T1000 (cell line): ENCODE data around the gene FMN2.

Experiments
- DNase-seq: peaks from one replicate; lab custom pipeline; 2025; ENCODE audit warnings: mixed read lengths; lab: John Stamatoyannopoulos, UW

The FMN2 gene

DNA sequence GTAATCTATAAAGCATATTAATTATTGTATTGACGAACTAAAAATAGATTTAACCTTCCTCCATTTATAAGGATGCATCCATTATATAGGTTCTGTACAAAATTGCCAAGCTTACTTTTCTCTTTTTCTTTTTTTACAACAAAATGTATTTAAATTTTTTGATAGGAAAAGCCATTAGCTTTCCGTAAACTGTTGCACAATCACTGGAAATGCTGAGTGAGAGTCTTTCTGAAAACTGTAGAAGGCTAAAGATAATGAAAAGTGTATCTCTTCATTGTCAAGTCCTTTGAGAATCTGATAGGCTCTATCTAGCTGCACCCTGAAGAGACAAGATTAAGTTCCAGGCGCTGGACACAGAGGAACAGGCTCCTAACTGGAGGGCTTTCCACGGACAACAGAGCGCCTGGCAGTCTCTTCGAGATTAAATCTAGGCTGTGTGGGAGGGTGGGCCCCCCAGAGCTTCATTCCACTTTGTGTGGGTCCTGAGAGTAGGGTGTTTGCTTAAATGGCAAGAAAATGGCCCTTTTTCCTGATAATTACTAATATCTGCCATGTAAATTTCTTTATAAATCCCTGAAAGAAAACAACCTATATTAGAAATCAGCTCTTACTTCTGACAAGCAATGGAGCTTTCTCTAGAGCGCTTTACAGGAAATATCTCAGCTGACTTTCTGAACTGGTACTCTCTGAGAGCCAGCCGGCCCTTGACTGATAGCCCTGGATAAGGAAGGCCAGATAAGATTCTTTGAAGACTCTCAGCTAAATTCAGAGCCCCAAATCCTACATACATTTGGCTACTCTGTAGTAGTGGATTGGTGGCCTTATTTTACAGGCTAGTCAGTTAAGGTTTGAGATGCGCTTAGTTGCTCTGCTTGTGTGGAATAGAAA lies 108.3 kb downstream of the FMN2 start:
- no peak for DNase-seq

DNA sequence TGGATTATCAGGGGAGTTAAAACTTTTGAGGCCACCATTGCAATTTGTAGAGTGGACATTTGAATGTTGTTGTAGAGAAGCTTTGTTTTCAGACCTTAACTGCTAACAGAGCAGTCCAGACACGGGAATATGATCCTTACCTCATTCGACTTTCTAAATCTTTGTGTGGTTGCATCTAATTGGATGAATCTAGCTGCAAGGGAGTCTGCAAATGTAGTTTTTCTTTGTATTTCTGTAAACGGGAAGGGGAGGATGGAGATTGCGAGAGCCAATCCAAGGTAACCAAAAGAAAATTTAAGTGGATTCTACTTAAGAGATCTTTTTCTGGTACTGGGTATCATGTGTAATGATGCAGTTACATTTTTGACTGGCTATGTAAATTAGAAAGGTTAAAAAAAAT lies 110.2 kb downstream of the FMN2 start:
- no peak for DNase-seq

DNA sequence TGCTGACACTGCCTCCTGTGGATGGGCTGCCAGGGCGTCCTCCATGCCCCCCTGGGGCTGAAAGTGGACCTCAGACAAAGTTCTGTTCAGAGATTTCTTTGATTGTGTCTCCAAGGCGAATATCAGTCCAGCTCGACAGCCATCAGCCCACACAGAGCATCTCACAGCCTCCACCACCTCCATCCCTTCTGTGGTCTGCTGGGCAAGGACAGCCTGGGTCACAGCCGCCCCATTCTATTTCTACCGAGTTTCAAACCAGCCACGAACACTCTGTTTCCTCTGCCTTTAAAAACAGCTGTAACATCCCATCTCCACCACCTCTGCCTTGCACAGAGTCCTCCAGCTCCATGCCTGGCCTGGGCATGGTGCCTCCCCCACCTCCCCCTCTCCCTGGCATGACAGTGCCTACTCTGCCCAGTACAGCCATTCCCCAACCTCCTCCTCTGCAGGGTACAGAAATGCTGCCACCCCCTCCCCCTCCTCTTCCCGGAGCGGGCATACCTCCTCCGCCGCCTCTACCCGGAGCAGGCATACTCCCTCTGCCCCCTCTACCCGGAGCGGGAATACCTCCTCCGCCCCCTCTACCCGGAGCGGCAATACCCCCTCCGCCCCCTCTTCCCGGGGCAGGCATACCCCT lies 115.5 kb downstream of the FMN2 start:
- DNase-seq: no peak

DNA sequence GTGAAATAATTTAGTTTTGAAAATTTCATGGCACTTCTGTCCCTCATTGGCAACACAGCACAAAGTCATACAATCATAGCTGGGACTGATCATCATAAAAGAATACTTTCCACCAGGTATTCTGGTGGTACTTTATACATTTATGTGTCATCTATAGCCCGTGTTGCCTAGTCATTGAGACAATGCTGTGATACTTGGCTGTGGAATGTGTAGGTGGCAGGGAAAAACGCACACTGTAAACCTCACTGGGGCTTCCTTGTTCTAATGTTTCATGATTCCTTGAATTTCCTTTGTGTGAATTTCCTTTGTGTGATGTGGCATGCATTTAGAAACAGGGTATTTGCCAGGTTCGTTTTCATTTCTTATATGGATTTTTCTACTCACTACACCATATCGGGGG lies 118.3 kb downstream of the FMN2 start:
- DNase-seq: no peak

DNA sequence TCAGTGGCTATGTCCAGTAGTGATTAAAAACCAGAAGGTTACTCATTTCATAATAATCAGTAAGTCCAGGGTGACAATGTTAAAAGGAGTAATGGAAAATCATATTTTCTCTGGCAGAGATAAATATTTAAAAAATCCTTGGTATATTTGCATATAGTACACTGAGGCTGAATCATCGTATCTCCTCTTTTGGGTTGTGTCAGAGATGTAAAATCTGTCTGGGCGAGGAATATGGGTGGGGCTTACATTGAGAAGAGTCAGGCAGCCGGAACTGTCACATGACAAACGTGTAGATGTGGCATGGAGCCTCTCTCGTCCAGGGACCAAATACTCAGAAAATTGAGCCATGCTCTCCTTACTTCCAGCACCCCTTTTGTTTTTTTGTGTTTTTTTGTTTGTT lies 120.9 kb downstream of the FMN2 start:
- DNase-seq: no peak

DNA sequence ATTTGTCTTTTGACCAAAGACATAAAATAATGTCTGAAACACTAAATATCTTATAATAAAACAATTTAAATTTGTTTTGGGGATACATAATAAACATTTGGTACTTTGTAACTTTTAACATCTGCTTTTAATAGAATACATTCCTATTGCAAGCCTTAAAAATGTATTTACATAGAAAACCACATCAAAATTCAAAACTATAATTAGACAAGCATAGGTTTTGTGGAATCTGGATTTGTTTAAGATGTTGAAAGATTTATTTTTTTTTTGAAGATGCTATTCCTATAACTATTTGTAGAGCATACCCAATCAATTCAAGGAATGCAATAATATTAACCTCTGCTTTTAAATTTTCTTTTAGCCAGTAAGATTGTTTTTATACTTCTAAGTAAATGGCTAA lies 125.7 kb downstream of the FMN2 start:
- no peak for DNase-seq

DNA sequence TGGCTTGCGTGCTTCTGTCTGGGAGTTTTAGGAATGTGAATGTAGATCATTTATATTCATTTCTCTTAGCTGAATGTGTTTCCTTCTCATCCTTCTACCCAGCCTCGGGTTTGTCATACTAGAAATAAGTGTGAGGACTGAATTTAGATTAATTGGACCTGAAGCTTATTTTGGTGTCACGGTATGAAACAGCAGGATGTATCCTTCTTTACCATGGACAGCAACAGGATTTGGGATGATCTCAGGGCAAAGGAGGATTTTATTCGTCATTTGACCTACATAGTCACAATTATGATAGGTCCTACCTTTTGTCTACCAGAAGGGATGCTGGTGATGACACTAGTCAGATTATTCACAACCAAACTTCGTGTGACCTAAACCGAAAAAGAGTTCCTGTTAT lies 127.4 kb downstream of the FMN2 start:
- DNase-seq: no peak

DNA sequence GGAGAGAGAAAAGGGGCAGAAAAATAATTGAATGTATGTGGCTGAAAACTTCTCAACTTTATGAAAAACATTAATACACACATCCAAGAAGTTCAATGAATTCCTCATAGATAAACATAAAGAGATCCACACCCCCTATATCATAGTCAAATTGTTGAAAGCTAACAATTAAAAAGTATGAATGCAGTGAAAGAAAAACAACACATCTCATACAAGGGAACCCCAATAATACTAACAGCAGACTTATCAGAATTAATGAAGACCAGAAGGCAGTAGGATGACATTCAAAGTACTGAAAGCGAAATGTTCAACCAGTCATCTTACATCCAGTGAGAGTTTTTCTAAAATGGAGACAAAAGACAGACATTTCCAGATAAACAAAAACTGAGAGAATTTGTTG lies 134.4 kb downstream of the FMN2 start:
- DNase-seq: no peak

DNA sequence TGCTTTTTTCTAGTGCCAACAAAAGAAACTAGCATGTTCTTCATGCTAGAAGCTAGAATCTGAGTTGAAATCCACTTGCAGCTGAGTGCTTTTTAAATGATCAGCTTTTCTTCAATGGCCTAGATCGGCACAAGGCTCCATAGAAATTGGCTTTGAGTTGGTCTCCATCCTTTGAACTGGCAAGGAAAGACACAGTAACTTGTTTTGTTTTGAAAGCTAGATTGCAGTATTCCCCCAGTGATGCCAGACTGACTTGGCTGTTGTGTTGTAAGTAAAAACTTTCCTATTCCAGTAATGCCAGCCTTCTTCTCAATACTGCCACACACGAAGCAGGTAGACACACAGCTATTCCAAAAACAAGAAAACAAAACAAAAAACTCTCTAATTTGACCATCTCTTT lies 139.1 kb downstream of the FMN2 start:
- no peak for DNase-seq

DNA sequence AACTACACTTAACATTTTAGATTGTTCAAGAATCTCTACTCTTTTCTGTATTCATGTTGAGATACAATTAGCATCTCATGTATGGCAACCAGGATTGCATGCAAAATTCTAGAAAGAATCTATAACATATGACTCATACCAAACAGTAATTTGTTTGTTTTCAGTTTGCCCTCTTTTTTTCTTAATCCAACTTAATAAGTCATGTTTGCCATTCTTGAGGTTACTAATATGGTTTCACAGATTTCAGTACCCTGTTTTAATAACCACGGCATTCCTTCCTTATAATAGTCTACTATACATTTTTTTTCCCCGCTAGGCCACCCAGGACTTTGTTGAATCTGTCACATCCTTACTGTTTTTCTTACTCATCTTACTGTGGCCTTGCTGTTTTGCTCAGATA lies 140.8 kb downstream of the FMN2 start:
- no peak for DNase-seq

DNA sequence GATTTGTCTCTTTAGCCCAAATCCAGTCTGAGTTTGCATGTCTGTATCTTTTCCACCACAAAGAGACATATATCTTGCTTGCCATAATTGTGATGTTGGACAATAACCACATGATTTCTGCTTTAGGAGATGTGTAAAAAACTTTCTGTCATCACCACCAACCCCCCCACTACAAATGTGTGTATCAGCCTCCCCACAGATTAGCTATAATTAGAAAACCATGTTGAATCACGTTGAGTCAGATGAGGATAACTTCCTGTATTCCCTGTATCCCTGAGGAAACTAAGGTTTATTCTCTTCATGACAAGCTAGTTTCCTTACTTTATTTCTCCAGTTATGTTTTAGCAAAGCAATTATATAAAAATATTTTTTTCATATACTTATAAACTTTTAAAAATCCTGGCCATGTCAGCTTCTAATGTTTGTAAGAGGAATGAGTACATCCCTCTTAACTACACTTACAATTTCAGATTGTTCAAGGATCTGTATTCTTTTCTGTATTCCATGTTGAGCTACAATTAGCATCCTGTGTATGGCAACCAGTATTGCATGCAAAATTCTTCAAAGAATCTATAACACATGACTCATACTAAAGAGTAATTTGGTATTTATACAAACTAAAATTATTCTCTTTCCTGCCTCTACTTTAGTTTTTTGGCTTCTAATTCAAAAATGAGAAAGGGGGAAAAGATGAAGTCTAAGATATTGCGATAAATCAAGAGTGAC lies 143.0 kb downstream of the FMN2 start:
- no peak for DNase-seq

DNA sequence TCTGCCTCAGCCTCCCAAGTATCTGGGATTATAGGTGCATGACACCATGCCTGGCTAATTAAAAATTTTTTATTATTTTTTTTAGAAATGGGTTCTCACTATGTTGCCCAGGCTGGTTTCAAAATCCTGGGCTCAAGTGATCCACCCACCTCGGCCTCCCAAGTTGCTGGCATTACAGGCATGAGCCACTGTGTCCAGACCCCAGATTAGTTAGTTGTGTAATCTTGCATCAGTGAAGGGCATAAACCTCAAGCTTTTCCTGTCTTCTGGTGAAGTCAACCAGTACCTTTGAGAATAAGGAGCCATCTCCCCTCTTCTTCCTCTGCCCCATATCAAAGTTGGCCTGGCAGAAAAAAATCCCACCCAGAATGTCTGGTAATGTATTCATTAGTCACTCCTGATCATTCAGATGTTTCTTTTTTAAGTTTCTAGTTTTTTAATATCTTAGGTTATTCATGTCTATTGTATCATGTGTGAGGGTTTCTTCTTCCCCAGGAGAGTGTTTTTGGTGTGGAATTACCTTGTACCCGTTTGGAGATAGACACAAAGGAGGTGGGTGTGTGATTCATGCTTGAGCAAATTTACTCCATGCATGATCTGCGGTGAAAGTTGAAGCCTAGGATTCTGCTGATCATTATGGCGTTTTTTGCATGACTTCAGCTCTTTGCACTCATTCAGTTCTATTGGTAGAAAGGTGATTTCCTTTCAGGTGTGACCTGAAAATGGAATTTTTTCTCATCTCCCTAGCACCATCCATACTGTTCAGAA lies 144.0 kb downstream of the FMN2 start:
- DNase-seq: no peak

DNA sequence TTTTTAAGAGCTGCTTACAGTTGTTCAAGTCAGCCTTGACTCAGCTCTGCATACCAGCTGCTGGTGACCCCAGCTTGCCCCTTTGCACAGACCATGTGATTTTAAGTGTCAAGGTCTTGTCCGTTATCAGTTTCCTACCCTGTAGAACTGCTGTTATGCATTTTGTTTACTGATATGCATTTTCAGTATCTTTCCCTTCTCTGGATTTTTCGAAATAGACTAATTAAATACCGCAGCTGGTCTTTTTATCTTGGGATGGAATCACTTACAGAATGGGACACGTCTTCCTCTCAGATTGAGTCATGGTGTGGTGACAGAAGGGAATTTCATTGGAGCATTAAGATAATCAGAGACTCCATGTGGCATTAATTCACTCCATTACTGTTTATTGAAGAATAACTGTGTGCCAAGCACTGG lies 145.6 kb downstream of the FMN2 start:
- DNase-seq: no peak

DNA sequence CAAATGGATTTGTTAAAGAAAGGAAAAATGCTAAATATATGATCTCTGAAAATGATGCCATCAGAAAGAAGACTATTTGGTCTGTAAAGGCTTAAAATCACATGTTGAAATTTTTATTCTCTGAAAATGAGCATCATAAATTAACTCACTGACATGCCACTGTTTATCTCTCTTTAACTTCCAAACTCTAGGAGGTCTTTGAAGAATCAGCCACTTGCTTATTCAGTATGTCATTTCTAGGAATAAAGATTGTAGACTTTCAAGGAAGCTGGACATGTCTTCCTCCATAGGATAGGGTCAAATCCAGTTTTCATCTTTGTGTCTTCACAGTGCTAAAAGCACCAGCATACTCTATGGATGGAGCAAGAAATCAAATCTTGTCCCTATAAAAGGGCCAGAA lies 147.6 kb downstream of the FMN2 start:
- no peak for DNase-seq

DNA sequence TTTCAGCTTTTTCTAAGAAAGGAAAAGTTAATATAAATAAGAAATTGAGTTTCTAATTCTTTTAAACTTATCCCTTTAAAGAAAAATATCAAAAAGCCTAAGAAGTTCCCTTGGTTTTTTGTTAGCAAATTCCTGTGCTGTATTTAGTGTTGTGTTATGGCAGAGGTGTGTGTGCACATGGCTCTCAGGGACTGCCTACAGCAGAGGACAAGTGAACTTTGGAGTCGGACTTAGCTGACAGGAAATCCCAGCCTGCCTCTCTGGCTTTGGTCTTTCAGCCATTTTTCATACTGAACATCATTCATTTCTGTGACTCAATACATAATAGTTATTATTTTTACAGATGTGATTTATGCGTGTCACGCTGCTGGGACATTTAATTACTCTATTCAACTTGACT lies 149.6 kb downstream of the FMN2 start:
- no peak for DNase-seq

DNA sequence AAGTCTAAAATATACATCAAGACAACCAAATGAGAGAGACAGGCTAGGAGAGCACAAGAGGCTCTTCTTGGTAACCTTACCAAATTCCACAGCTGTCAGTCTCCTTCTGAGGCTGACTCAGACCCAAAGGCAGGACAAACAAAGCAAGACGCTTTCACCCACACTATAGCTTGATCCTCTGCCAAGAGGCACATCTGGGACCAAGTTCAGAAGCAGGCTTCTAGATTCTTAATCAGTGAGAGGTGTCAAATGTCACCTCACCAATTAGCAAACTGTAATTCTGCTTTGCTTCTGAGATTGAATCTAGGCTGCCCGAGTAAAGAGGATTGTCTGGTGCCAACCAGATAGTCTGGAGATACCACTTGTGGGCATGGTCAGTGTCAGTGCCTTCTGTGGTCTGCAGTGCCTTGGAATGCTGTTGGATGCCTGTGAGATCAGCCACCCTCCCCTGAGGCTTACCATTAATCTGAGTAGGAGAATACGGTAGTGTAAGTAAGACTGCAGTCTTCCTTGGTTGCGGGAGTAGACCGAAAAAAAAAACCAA lies 151.0 kb downstream of the FMN2 start:
- DNase-seq: peak; percentile 42

DNA sequence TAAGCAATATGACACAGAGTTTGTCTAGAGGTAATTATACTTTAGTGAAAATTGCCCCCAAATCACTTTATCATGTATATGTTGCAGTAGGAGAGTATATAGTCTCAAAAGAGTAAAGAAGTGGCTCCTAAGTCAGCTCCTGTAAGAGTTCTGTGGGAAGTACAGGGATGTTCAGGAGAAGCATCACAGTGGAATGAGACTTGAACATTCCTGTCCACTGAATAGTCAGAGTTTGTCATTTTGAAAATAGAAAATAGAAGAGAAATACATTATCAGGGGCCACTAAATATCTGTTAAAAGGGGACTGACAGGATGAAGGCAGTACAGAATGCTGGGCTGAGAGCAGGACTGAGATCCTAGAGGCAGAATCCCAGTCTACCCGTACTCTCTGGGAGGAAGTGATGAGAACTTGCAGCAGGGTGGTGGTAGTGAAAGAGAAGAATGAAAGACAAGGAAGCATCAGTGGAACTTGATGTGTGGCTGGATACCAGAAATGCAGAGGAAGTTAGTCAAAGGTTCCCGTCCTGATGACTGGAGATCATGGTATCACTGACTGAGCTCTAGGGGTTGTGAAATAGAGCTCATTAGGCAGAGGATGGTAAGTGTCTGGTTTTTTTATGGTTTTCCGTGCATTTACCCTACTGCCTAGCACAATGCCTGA lies 153.4 kb downstream of the FMN2 start:
- no peak for DNase-seq

DNA sequence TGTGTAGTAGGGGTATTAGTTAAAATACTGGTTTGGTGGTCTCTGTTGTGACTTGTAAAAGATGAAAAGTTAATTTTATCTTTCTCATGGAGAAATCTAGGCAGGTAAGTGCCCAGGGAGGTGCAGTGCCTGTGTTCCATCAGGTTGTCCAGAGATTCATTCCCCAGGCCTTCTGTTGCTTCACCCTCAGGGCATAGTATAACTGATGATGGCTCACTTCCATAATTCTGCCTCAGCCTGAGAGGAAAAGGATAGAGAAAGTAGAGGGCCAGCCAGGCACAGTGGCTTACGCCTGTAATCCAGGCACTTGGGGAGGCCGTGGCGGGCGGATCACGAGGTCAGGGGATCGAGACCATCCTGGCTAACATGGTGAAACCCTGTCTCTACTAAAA lies 153.9 kb downstream of the FMN2 start:
- peak; percentile 19 for DNase-seq

DNA sequence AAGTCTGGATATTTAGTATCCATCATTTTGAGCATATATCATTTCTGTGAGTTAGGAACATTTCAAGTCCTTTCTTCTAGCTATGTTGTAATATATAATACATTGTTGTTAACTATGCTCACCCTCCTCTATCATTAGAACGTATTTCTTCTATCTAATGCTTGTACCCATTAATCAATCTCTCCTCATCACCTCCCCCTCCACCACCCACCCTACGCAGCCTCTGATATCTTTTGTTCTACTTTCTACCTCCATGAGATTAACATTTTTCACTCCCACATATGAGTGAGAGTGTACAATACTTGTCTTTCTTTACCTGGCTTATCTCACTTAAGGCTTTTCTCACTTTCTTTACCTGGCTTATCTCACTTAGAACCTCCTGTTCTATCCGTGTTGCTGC lies 156.2 kb downstream of the FMN2 start:
- DNase-seq: no peak

DNA sequence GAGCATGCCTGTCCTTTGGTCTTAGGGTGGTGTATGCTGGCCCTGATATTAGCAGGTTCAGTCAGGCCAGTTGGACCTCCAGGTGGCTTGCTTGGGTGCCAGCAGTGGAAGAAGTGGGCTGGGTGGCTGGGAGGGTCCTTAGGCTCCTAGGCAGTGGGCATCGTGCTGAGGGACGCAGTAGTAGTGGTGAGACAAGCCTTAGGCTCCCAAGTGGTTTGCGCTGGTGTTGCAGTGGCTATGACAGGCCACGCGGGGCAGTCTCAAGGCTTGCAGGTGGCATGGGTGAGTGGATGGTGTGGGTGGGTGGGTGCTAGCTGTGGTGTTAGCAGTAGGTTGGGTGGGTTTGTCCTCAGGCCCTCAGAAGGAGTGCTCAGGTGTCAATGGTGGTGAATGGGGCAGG lies 162.3 kb downstream of the FMN2 start:
- no peak for DNase-seq

DNA sequence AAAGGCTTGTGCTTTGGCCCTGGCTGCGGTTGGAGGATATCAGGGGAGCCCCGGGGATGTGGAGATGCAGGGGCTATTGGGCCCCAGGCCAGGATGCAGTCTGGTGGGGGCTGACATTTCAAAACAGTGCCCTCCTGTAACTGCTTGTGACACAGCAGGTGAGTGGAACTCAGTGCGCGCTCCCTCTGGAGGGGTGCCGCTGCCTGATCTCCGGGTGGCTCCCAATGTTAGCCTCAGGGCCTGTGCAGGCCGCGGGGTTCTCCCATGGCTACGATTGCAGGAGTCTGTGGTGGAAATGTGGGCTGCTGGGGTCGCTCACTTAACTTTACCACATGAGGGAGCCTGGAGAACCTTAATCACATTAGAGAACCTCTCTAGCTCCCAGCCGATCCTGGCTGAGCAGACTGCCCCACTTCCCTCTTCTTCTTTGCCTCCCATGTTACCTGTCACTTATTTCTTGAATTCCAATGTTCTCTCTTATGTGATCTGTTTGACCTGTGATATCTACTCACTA lies 163.2 kb downstream of the FMN2 start:
- no peak for DNase-seq
